Transverse colon (tissue), 4 donors: ENCODE results near the gene ENG. TPM values are rescaled to one million over a fixed set of nuclear protein-coding genes. Genes with fewer than 3 reads are reported as not detected.
A peak's percentile ranks its signal among the peaks of the same experiment; 100 is the strongest.

ENCODE experiments used
- DNase-seq: peaks from one replicate; pipeline ENCODE4 v3.0.0-alpha.2; 2019
- H3K27ac ChIP-seq, 4 donors: fragments of 200-600 bp; sonication (generic); 2 replicates each; pipeline ENCODE4 v1.5.1; 2016 to 2018; ENCODE audit warnings: inconsistent platforms in 4 of 4
- H3K27me3 ChIP-seq: fragments of 200-600 bp; sonication (generic); 2 replicates; pipeline ENCODE4 v1.5.1; 2017; ENCODE audit warnings: inconsistent platforms
- H3K36me3 ChIP-seq, 4 donors: fragments of 200-600 bp; sonication (generic); 2 replicates each; pipeline ENCODE4 v1.5.1; 2017 to 2019; ENCODE audit warnings: inconsistent platforms in 4 of 4
- H3K4me1 ChIP-seq, 4 donors: fragments of 200-600 bp; sonication (generic); 2 replicates each; pipeline ENCODE4 v1.5.1; 2017 to 2020; ENCODE audit warnings: inconsistent platforms in 4 of 4
- H3K4me3 ChIP-seq, 4 donors: fragments of 200-600 bp; sonication (generic); 1 replicate in 1 of 4; 2 replicates in 3 of 4; pipeline versions ENCODE4 v1.5.1 to v1.6.1; 2017 to 2019; ENCODE audit warnings: inconsistent platforms in 4 of 4
- H3K9me3 ChIP-seq, 2 donors: fragments of 200-600 bp; sonication (generic); 2 replicates each; pipeline ENCODE4 v1.5.1; 2017 to 2019; ENCODE audit warnings: inconsistent platforms in 2 of 2
- CTCF ChIP-seq, 5 experiments: fragments of 200-600 bp in 3 of 5; fragments of 450-650 bp in 2 of 5; sonication (generic) in 3 of 5; IDR thresholded peaks; 1 replicate in 2 of 5; 2 replicates in 3 of 5; pipeline ENCODE4 v1.5.1; 2016 to 2017; ENCODE audit warnings: antibody characterized with exemption in 5 of 5, inconsistent platforms in 3 of 5, mild to moderate bottlenecking in 2 of 5, moderate library complexity in 1 of 5
- EP300 ChIP-seq: sonication (generic); formaldehyde crosslinking; IDR thresholded peaks from one replicate; pipeline ENCODE4 v1.6.1; 2017; ENCODE audit warnings: antibody characterized with exemption, low read depth
- POLR2A ChIP-seq: fragments of 450-650 bp; IDR thresholded peaks from one replicate; pipeline ENCODE4 v1.6.1; 2016; ENCODE audit warnings: antibody characterized with exemption, mild to moderate bottlenecking, moderate library complexity
- POLR2AphosphoS5 ChIP-seq, 3 donors: sonication (generic); formaldehyde crosslinking; IDR thresholded peaks; one replicate each; pipeline ENCODE4 v1.6.1; 2016; ENCODE audit warnings: antibody characterized with exemption in 3 of 3
- WGBS, 2 donors: methylation state at CpG; one replicate each; pipeline ENCODE4 v1.1.5; 2018; ENCODE audit warnings: low coverage in 1 of 2; 5-methylcytosine and 5-hydroxymethylcytosine counted together
- in situ Hi-C, 4 donors: fragments of 200-750 bp; cut with MboI; loops; one replicate each; pipeline versions ENCODE4 v1.15.0 to v1.15.1; 2017; ENCODE audit warnings: low sequenced_read_pairs in 3 of 4, low pct_ligation_motif_present in 1 of 4, low pct_unique_long_range_greater_than_20kb in 1 of 4
- intact Hi-C: fragments of 100-400 bp; cut with DNase I; formaldehyde crosslinking; loops from one replicate; pipeline ENCODE4 v1.15.1; 2023; ENCODE audit warnings: low total_unique reads
- total RNA-seq, 4 donors: library from RNA; depleted of rRNA; stranded (reverse); fragments of >200 nt; gene quantifications; one replicate each; pipeline ENCODE4 v1.1.0, GENCODE V29; 2016

ENG gene
- total RNA-seq, 4 donors from 2014 or later, result 10.6 to 23.9 (median 17.0) TPM

- intact Hi-C loops, result no loop called here
- no peaks in the 10 kb centered on the region for H3K27me3 ChIP-seq
- no peaks in the 10 kb centered on the region for H3K9me3 ChIP-seq
- peaks cover 0 to 11% (median 2%) of the 10 kb centered on the region in 4 donors for H3K36me3 ChIP-seq
- peaks cover 13 to 36% (median 21%) of the 10 kb centered on the region in 4 donors for H3K4me1 ChIP-seq
- DNase-seq, result no peak
- 45% methylated on average over 8 of the region's 8 CpGs; no CpG with 5 or more reads in 1 of the 2 donors for WGBS, 2 donors
- TF ChIP-seq POLR2AphosphoS5 (IDR thresholded peaks at IDR 0.05) (peak in 1 of 3 donors; percentile 43), POLR2A (no peak)
- no peak overlapping the region for H3K4me3 ChIP-seq
- peak overlapping the region in 2 of 4 donors; percentile 5 to 23 for H3K27ac ChIP-seq
- in situ Hi-C loops, result loop anchor here in 1 of 4 donors (25.0 kb wide), 1 partner anchor 116 kb away; the partner anchor contains the start of gene ST6GALNAC4
Measured at GRCh38 chr9:127796225-127796813, 58.1 kb downstream of the ENG start.

GRCh38 chr9:127794001-127794791 lies 60.3 kb downstream of the ENG start:
- Histone ChIP-seq H3K27ac (peak overlapping the region in 1 of 4 donors; percentile 14), H3K9me3 (no peaks in the 10 kb centered on the region), H3K27me3 (no peaks in the 10 kb centered on the region), H3K4me1 (peaks cover 13 to 34% (median 21%) of the 10 kb centered on the region in 4 donors), H3K4me3 (no peak overlapping the region), H3K36me3 (peaks cover 0 to 31% (median 13%) of the 10 kb centered on the region in 4 donors)
- in situ Hi-C loops, result loop anchor here in 1 of 4 donors (25.0 kb wide), 1 partner anchor 118 kb away; the partner anchor contains the start of gene ST6GALNAC4
- DNase-seq, result no peak
- TF ChIP-seq POLR2AphosphoS5 (IDR thresholded peaks at IDR 0.05) (no peak), EP300 (no peak), CTCF (IDR thresholded peaks at IDR 0.05) (no peak)
- 83% methylated on average over 14 of the region's 14 CpGs; no CpG with 5 or more reads in 1 of the 2 donors for WGBS, 2 donors
- intact Hi-C loops, result no loop called here

GRCh38 chr9:127793093-127793708 lies 61.3 kb downstream of the ENG start:
- no peak for DNase-seq
- TF ChIP-seq EP300 (no peak), CTCF (IDR thresholded peaks at IDR 0.05) (no peak), POLR2AphosphoS5 (IDR thresholded peaks at IDR 0.05) (peak in 1 of 3 donors; percentile 20)
- peaks cover 0 to 41% (median 18%) of the 10 kb centered on the region in 4 donors for H3K36me3 ChIP-seq
- peaks cover 13 to 25% (median 15%) of the 10 kb centered on the region in 4 donors for H3K4me1 ChIP-seq
- in situ Hi-C loops (loop anchor here in 1 of 4 donors (25.0 kb wide), 1 partner anchor 119 kb away; the partner anchor contains the start of gene ST6GALNAC4), intact Hi-C loops (no loop called here)
- no peak overlapping the region for H3K27ac ChIP-seq
- WGBS, 2 donors, result 84 to 100% methylated on average over 2 to 8 of the region's 8 CpGs
- no peak overlapping the region for H3K4me3 ChIP-seq
- no peaks in the 10 kb centered on the region for H3K9me3 ChIP-seq
- H3K27me3 ChIP-seq, result no peaks in the 10 kb centered on the region

GRCh38 chr9:127792417-127793031 lies 61.9 kb downstream of the ENG start:
- TF ChIP-seq EP300 (no peak), CTCF (IDR thresholded peaks at IDR 0.05) (no peak), POLR2A (no peak), POLR2AphosphoS5 (IDR thresholded peaks at IDR 0.05) (no peak)
- WGBS, 2 donors, result 81 to 83% methylated on average over 2 to 7 of the region's 7 CpGs
- H3K27ac ChIP-seq, result no peak overlapping the region
- intact Hi-C loops, result no loop called here
- H3K4me1 ChIP-seq, result peaks cover 14 to 28% (median 15%) of the 10 kb centered on the region in 4 donors
- H3K4me3 ChIP-seq, result no peak overlapping the region
- in situ Hi-C loops, result loop anchor here in 1 of 4 donors (25.0 kb wide), 1 partner anchor 120 kb away; the partner anchor contains the start of gene ST6GALNAC4
- H3K36me3 ChIP-seq, result peaks cover 0 to 48% (median 22%) of the 10 kb centered on the region in 4 donors
- no peak for DNase-seq
- no peaks in the 10 kb centered on the region for H3K27me3 ChIP-seq
- H3K9me3 ChIP-seq, result no peaks in the 10 kb centered on the region
